Adrenal gland (tissue), 12 donors: ENCODE measurements around the gene MBNL2. TPM values are rescaled to one million over a fixed set of nuclear protein-coding genes. Genes with fewer than 3 reads are reported as not detected.
A peak's percentile ranks its signal among the peaks of the same experiment; 100 is the strongest.

ENCODE experiments used
- DNase-seq, 7 donors: peaks; one replicate each; pipeline ENCODE4 v3.0.0-alpha.2; 2019 to 2020
- H3K27ac ChIP-seq, 5 donors: fragments of 200-600 bp; sonication (generic) in 4 of 5; 1 replicate in 3 of 5; 2 replicates in 2 of 5; pipeline versions ENCODE4 v1.5.1 to v1.8.0; 2016 to 2020; ENCODE audit warnings: mild to moderate bottlenecking in 1 of 5
- H3K27me3 ChIP-seq: fragments of 200-600 bp; 2 replicates; pipeline ENCODE4 v1.8.0; 2021
- H3K36me3 ChIP-seq, 2 donors: fragments of 200-600 bp; replicated peaks in 1 of 2; 1 replicate in 1 of 2; 2 replicates in 1 of 2; pipeline versions ENCODE4 v1.5.1 to v1.8.0; 2018 to 2022
- H3K4me1 ChIP-seq, 2 donors: fragments of 200-600 bp; replicated peaks in 1 of 2; 1 replicate in 1 of 2; 2 replicates in 1 of 2; pipeline versions ENCODE4 v1.5.1 to v1.8.0; 2018 to 2021
- H3K4me3 ChIP-seq, 4 donors: fragments of 200-600 bp; sonication (generic) in 3 of 4; one replicate each; pipeline ENCODE4 v1.5.1; 2016 to 2018
- H3K9me3 ChIP-seq, 3 donors: fragments of 200-600 bp; sonication (generic) in 1 of 3; replicated peaks in 1 of 3; 1 replicate in 2 of 3; 2 replicates in 1 of 3; pipeline versions ENCODE4 v1.5.1 to v1.8.0; 2016 to 2021
- POLR2A ChIP-seq, 2 donors: fragments of 450-650 bp; IDR thresholded peaks; one replicate each; pipeline ENCODE4 v1.6.1; 2017; ENCODE audit warnings: antibody characterized with exemption in 2 of 2, mild to moderate bottlenecking in 2 of 2, moderate library complexity in 1 of 2
- WGBS, 4 donors: extraction: QIAGEN DNeasy Blood & Tissue Kit in 2 of 4; methylation state at CpG; one replicate each; pipeline versions ENCODE4 v1.1.5 to v1.1.7; 2013 to 2017; 5-methylcytosine and 5-hydroxymethylcytosine counted together
- intact Hi-C, 2 donors: fragments of 100-400 bp; cut with DNase I; formaldehyde crosslinking; loops; one replicate each; pipeline versions ENCODE4 v1.14.1 to v1.15.0; 2022 to 2023
- polyA plus RNA-seq, 3 donors: library from polyadenylated mRNA; stranded (reverse); fragments of 200-250 nt in 2 of 3; fragments of 350-450 nt in 1 of 3; fragmentation: Illumina TruSeq in 1 of 3; extraction: RNeasy Lipid Tissue Mini Kit (QIAGEN cat#74804) in 1 of 3; gene quantifications; one replicate each; pipeline ENCODE4 v1.2.3, GENCODE V29; 2013 to 2014
- total RNA-seq, 9 donors: library from RNA; depleted of rRNA in 4 of 9; stranded (reverse); fragments of >200 nt in 4 of 9; fragments of 120-200 nt in 1 of 9; fragmentation: NEBNext Ultra II Directional in 1 of 9; extraction: Animal tissue kit (Norgen Biotek cat#: 25700) in 1 of 9; gene quantifications; one replicate each; pipeline versions ENCODE4 v1.1.0 to v1.2.4, GENCODE V29; 2013 to 2023
- TF ChIP-seq, protein P1 (sequence below), 6 experiments: fragments of 450-650 bp in 4 of 6; fragments of 200-600 bp in 2 of 6; sonication (generic) in 1 of 6; IDR thresholded peaks; 1 replicate in 5 of 6; 2 replicates in 1 of 6; pipeline versions ENCODE4 v1.5.1 to v1.8.0; 2016 to 2021; ENCODE audit warnings: antibody characterized with exemption in 6 of 6, mild to moderate bottlenecking in 2 of 6, moderate library complexity in 1 of 6
- donor health status: healthy with polysubstance abuse.
- donor health status: Bipolar disorder and iron deficiency.
- donor health status: DM: yes; HTN: yes; CAD: no.
- donor health status: DM: no; HTN: no; CAD: no.
- donor health status: DM: no; HTN: no; CAD: no.
- donor health status: DM: yes; HTN: yes; CAD: no.

The MBNL2 gene
- total and polyA plus RNA-seq, 12 donors: 29.2 to 250 (median 130) TPM

DNA sequence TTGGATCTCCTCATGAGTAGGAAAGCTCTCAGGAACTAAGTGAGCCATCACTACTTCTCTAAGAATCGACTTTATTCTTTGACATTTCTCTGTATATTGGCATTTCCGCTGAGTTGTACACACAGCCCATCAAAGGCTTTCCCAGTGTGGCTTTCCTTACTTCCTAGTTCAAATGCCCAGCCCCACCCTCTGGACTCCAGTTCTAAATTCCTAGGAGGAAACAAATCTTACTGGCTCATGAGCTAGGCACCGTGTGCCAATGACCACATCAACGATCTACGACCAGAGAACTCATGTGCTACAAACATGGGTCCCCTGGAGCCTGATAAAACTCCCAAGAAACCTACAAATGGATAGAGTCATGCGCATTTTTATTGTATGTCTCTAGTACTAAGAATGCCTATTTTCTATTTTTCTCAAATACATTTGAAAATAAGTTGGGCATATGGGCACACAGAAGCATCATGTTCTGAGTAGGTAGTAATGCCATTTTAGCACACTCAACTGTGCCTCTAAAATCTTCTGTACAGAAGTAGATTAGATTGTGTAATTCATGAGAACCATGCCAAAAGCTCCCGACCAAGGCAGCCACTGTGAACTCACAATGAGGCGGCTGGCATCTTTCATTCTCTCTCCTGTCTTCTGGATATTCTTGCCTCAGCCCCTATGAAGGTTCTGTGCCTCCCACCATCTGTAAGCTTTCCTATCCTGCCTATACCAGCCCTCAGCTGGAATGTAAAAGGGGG is 201.3 kb downstream of the MBNL2 start:
- Histone ChIP-seq H3K27me3 (no peaks in the 10 kb centered on the region), H3K4me1 (peaks cover 3 to 22% of the 10 kb centered on the region in 2 donors), H3K9me3 (no peaks in the 10 kb centered on the region), H3K4me3 (no peak overlapping the region), H3K36me3 (no peaks in the 10 kb centered on the region), H3K27ac (peak overlapping the region in 2 of 5 donors; percentile 61 to 64)
- TF ChIP-seq, protein P1, sequence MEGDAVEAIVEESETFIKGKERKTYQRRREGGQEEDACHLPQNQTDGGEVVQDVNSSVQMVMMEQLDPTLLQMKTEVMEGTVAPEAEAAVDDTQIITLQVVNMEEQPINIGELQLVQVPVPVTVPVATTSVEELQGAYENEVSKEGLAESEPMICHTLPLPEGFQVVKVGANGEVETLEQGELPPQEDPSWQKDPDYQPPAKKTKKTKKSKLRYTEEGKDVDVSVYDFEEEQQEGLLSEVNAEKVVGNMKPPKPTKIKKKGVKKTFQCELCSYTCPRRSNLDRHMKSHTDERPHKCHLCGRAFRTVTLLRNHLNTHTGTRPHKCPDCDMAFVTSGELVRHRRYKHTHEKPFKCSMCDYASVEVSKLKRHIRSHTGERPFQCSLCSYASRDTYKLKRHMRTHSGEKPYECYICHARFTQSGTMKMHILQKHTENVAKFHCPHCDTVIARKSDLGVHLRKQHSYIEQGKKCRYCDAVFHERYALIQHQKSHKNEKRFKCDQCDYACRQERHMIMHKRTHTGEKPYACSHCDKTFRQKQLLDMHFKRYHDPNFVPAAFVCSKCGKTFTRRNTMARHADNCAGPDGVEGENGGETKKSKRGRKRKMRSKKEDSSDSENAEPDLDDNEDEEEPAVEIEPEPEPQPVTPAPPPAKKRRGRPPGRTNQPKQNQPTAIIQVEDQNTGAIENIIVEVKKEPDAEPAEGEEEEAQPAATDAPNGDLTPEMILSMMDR (IDR thresholded peaks at IDR 0.05): no peak
- no peak for TF ChIP-seq POLR2A (IDR thresholded peaks at IDR 0.05)
- WGBS, 4 donors: 77 to 84% (median 79%) methylated on average over 8 of the region's 8 CpGs
- intact Hi-C loops: no loop called here
- DNase-seq: peak; percentile 27 to 63 (median 56)

DNA sequence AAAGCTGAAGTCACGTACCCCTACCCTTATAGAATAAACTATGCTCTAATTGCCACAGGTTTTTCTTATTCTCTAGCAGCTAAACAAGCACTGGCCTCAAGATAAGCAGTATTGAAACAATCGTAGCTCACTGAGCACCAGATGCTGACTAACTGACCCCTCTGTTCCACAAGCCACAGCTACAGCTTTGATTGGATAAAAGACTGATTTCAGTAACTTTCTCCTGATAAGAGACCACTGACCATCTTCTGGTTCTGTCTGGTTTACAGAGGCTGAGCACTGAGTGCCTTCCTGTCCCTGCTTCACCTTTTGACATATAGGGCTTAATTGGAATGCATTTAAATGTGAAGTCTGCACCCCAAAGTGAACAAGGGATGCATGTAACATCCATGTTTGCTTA is 203.5 kb downstream of the MBNL2 start:
- TF ChIP-seq, protein P1 (IDR thresholded peaks at IDR 0.05): no peak
- no peak for TF ChIP-seq POLR2A (IDR thresholded peaks at IDR 0.05)
- intact Hi-C loops: no loop called here
- WGBS, 4 donors: 62 to 86% (median 76%) methylated on average over 2 of the region's 2 CpGs
- DNase-seq: no peak
- Histone ChIP-seq H3K4me3 (no peak overlapping the region), H3K9me3 (no peaks in the 10 kb centered on the region), H3K4me1 (peaks cover 3 to 22% of the 10 kb centered on the region in 2 donors), H3K36me3 (no peaks in the 10 kb centered on the region), H3K27me3 (no peaks in the 10 kb centered on the region), H3K27ac (no peak overlapping the region)

DNA sequence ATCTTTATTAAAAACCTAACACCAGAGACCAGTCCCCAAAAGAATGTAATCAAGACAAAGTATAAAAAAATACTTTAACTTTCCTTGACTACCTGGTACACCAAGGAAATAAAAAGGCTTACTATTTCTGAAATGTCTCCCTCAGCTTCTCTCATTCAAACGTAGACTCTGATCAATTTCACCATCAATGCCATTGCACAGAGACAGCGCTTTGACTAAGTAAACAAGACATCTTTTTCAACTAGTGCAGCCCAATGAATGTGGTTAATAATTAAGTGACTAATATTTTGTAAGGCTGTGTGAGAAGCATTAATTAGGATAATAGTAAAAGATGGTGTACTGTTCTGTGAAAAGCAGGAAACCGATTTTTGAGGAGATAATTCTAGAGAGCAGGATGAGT is 204.6 kb downstream of the MBNL2 start:
- H3K27me3 ChIP-seq: no peaks in the 10 kb centered on the region
- no peaks in the 10 kb centered on the region for H3K9me3 ChIP-seq
- no peak for TF ChIP-seq POLR2A (IDR thresholded peaks at IDR 0.05)
- TF ChIP-seq, protein P1 (IDR thresholded peaks at IDR 0.05): no peak
- 85 to 90% (median 90%) methylated on average over 3 of the region's 3 CpGs for WGBS, 4 donors
- no peak overlapping the region for H3K4me3 ChIP-seq
- intact Hi-C loops: no loop called here
- DNase-seq: no peak
- no peaks in the 10 kb centered on the region for H3K36me3 ChIP-seq
- H3K4me1 ChIP-seq: peaks cover 3 to 24% of the 10 kb centered on the region in 2 donors
- no peak overlapping the region for H3K27ac ChIP-seq

DNA sequence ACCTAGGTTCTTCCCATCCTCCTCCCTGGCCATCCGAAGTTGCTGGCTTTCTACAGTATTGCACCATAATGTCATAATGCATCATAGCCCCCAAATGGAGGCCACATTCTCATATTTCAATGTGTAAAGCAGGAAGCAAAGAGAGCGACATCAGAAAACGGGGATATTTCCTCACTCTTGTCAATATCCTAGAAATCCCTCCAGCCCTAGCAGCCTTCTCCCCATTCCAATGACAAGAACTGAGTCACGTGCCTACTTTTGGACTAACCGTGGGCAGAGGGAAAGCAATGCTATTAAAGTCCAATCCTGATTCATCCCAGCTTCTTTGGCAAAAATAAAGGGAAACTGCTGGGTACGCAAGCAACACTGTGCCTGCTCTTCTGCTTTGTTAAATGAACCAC is 207.5 kb downstream of the MBNL2 start:
- no peak for DNase-seq
- Histone ChIP-seq H3K27ac (peak overlapping the region in 1 of 5 donors; percentile 47), H3K4me1 (peaks cover 4 to 10% of the 10 kb centered on the region in 2 donors), H3K9me3 (no peaks in the 10 kb centered on the region), H3K36me3 (no peaks in the 10 kb centered on the region), H3K27me3 (no peaks in the 10 kb centered on the region), H3K4me3 (no peak overlapping the region)
- intact Hi-C loops: no loop called here
- TF ChIP-seq, protein P1 (IDR thresholded peaks at IDR 0.05): no peak
- no peak for TF ChIP-seq POLR2A (IDR thresholded peaks at IDR 0.05)
- WGBS, 4 donors: 67 to 83% (median 69%) methylated on average over 6 of the region's 6 CpGs
